PFSK-1 (cell line): Measurements from ENCODE around the gene ATXN1.

ENCODE experiments used
- FOXP2 ChIP-seq: optimal IDR thresholded peaks from 2 replicates; pipeline ENCODE3; 2011; ENCODE audit warnings: borderline replicate concordance, control low read depth, inconsistent platforms; ENCODE audit not compliant: insufficient read depth; ENCODE audit errors: extremely low read length, extremely low read depth
- POLR2AphosphoS5 ChIP-seq: IDR thresholded peaks from 2 replicates; pipeline ENCODE4 v1.6.1; 2012; ENCODE audit warnings: low read depth, mild to moderate bottlenecking, control low read depth, low read length, moderate library complexity
- REST ChIP-seq, 2 experiments: IDR thresholded peaks; 2 replicates each; pipeline versions ENCODE4 v1.6.1 to v1.8.0; 2011 to 2012; ENCODE audit warnings: low read depth in 2 of 2, low read length in 2 of 2, control low read depth in 1 of 2, inconsistent platforms in 1 of 2, mild to moderate bottlenecking in 1 of 2, moderate library complexity in 1 of 2; ENCODE audit not compliant: insufficient read depth in 1 of 2
- SIN3A ChIP-seq: IDR thresholded peaks from 2 replicates; pipeline ENCODE4 v1.6.1; 2012; ENCODE audit warnings: mild to moderate bottlenecking, low read length, moderate library complexity, borderline replicate concordance; ENCODE audit not compliant: insufficient read depth
- TAF1 ChIP-seq: IDR thresholded peaks from 2 replicates; pipeline ENCODE4 v1.6.1; 2012; ENCODE audit warnings: low read length, control low read depth, borderline replicate concordance; ENCODE audit not compliant: insufficient read depth

The ATXN1 gene

GRCh38 chr6:16415677-16416076 lies 345.6 kb downstream of the ATXN1 start:
- TF ChIP-seq FOXP2, result no peak
- no peak for TF ChIP-seq TAF1
- TF ChIP-seq SIN3A, result no peak
- no peak for TF ChIP-seq POLR2AphosphoS5
- TF ChIP-seq REST (IDR thresholded peaks at IDR 0.05; ENCODE audit: insufficient read depth in 1 of 2, low read depth in 2 of 2, low read length in 2 of 2), result no peak

GRCh38 chr6:16414205-16414604 lies 347.1 kb downstream of the ATXN1 start:
- TF ChIP-seq TAF1 (no peak), POLR2AphosphoS5 (no peak), FOXP2 (no peak), REST (IDR thresholded peaks at IDR 0.05; ENCODE audit: insufficient read depth in 1 of 2, low read depth in 2 of 2, low read length in 2 of 2) (no peak), SIN3A (no peak)

- TF ChIP-seq POLR2AphosphoS5, result no peak
- TF ChIP-seq SIN3A, result no peak
- TF ChIP-seq FOXP2, result no peak
- no peak for TF ChIP-seq TAF1
- no peak for TF ChIP-seq REST (IDR thresholded peaks at IDR 0.05; ENCODE audit: insufficient read depth in 1 of 2, low read depth in 2 of 2, low read length in 2 of 2)
These were observed 347.9 kb downstream of the ATXN1 start for GRCh38 chr6:16413399-16413798.

GRCh38 chr6:16412982-16413381 lies 348.3 kb downstream of the ATXN1 start:
- TF ChIP-seq POLR2AphosphoS5 (no peak), FOXP2 (no peak), TAF1 (no peak), SIN3A (no peak), REST (IDR thresholded peaks at IDR 0.05; ENCODE audit: insufficient read depth in 1 of 2, low read depth in 2 of 2, low read length in 2 of 2) (no peak)

DNA sequence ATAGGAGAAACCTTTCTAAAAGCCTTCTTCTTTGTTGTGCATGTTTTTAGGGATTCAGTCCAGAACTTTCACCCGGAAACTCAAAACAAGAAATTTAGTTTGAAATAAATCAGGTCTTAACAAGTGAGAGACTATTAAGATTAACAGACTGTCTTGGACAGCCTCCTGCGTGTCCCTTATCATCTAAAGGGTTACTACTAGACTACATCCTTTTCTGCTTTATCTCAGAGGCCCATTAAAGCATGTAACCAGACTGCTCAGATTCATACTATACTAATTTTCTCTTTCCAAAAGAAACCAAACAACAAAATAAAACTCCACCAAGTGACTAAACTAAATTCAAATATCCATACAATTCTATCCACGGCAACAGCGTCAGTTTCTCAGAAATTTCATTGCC lies 349.1 kb downstream of the ATXN1 start:
- TF ChIP-seq POLR2AphosphoS5, result no peak
- TF ChIP-seq FOXP2, result no peak
